A673 (cell line): ENCODE data around the gene CPN2. TPM values are rescaled to one million over a fixed set of nuclear protein-coding genes. Genes with fewer than 3 reads are reported as not detected.

Source experiments
- BruUV-seq: library from RNA; stranded (reverse); fragments of 400-500 nt; replicated peaks from 2 replicates; lab custom pipeline; 2021; lab: Mats Ljungman, UMichigan
- CTCF ChIA-PET: fragments of 300-600 bp; sonication (Branson Sonifier 250); formaldehyde crosslinking; loops from one replicate; lab custom pipeline; 2022; ENCODE audit warnings: antibody characterized with exemption; lab: Charles Lee
- POLR2A ChIA-PET: fragments of 300-600 bp; sonication (Branson Sonifier 250); formaldehyde crosslinking; loops from one replicate; lab custom pipeline; 2022; ENCODE audit warnings: antibody characterized with exemption; ENCODE audit not compliant: low non-redundant PET; lab: Charles Lee
- DNase-seq: peaks from one replicate; pipeline ENCODE4 v3.0.0-alpha.2; 2015; ENCODE audit warnings: low spot score
- H3K27ac ChIP-seq: fragments of 200-600 bp; sonication (generic); 2 replicates; pipeline ENCODE4 v1.5.1; 2016; ENCODE audit warnings: mixed run types, low read depth, mild to moderate bottlenecking, mixed read lengths, antibody characterized with exemption, low read length; ENCODE audit not compliant: poor library complexity, severe bottlenecking
- H3K27me3 ChIP-seq: fragments of 200-600 bp; sonication (generic); replicated peaks from 2 replicates; pipeline ENCODE4 v1.6.1; 2017; ENCODE audit warnings: mixed run types, low read depth, mild to moderate bottlenecking, mixed read lengths, antibody characterized with exemption, low read length; ENCODE audit not compliant: insufficient read depth, poor library complexity
- H3K36me3 ChIP-seq: fragments of 200-600 bp; sonication (generic); 2 replicates; pipeline ENCODE4 v1.6.1; 2016; ENCODE audit warnings: mixed run types, mild to moderate bottlenecking, mixed read lengths, antibody characterized with exemption, low read length; ENCODE audit not compliant: insufficient read depth, poor library complexity, severe bottlenecking
- H3K4me1 ChIP-seq: fragments of 200-600 bp; sonication (generic); 2 replicates; pipeline ENCODE4 v1.6.1; 2017; ENCODE audit warnings: mixed run types, mild to moderate bottlenecking, mixed read lengths, antibody characterized with exemption, low read length; ENCODE audit not compliant: insufficient read depth, poor library complexity, severe bottlenecking
- H3K4me3 ChIP-seq: fragments of 200-600 bp; sonication (generic); 2 replicates; pipeline ENCODE4 v1.5.1; 2016; ENCODE audit warnings: low read depth, mixed run types, mild to moderate bottlenecking, mixed read lengths, low read length; ENCODE audit not compliant: poor library complexity, severe bottlenecking
- H3K9me3 ChIP-seq: fragments of 200-600 bp; sonication (generic); 2 replicates; pipeline ENCODE4 v1.6.1; 2016; ENCODE audit warnings: mixed run types, low read depth, mild to moderate bottlenecking, mixed read lengths, antibody characterized with exemption, low read length; ENCODE audit not compliant: poor library complexity, severe bottlenecking
- CTCF ChIP-seq: fragments of 300-800, 200-600 bp; sonication (generic); conservative IDR thresholded peaks from 2 replicates; pipeline ENCODE4 v1.5.1; 2017; ENCODE audit warnings: low read depth, mild to moderate bottlenecking, antibody characterized with exemption, low read length, moderate library complexity, mixed read lengths
- EZH2 ChIP-seq: fragments of 200-600 bp; sonication (generic); IDR thresholded peaks from 2 replicates; pipeline ENCODE4 v1.6.1; 2017; ENCODE audit warnings: borderline replicate concordance, low read depth, mild to moderate bottlenecking, mixed read lengths, antibody characterized with exemption, low read length; ENCODE audit not compliant: poor library complexity, severe bottlenecking
- intact Hi-C: fragments of 100-400 bp; cut with micrococcal nuclease; formaldehyde crosslinking; loops from one replicate; pipeline ENCODE4 v1.10.0; 2022; ENCODE audit not compliant: unreplicated experiment
- total RNA-seq: library from RNA; stranded (reverse); gene quantifications from 2 replicates; pipeline ENCODE4 v1.2.3, GENCODE V29; 2021

Gene CPN2
- total RNA-seq, 1 experiment from 2014 or later, result not detected

- intact Hi-C loops, result no loop called here
- Histone ChIP-seq H3K27ac (no peak overlapping the region), H3K4me1 (peaks cover 10% of the 10 kb centered on the region), H3K9me3 (peaks cover 4% of the 10 kb centered on the region), H3K27me3 (no peaks in the 10 kb centered on the region), H3K36me3 (no peaks in the 10 kb centered on the region), H3K4me3 (no peak overlapping the region)
- CTCF ChIA-PET, result no interaction called here
- no TSS peak for BruUV-seq
- TF ChIP-seq EZH2 (no peak), CTCF (no peak)
- POLR2A ChIA-PET, result no interaction called here
- DNase-seq, result no peak
Observed at GRCh38 chr3:194292331-194292730, 58.8 kb downstream of the CPN2 start.

Other genes with a start within 250 kb of the CPN2 start
- 136 and 139 TPM in 2 replicates for gene HES1, start 215.2 kb downstream of the CPN2 start, total RNA-seq
- gene LRRC15, start 18.4 kb upstream of the CPN2 start, total RNA-seq, result not detected in 2 replicates
- gene GP5, start 47.9 kb upstream of the CPN2 start, total RNA-seq, result 0.09 and 0.11 TPM in 2 replicates
- gene ATP13A3, start 135.7 kb upstream of the CPN2 start, total RNA-seq, result 94.5 and 121 TPM in 2 replicates